ENCODE measurements around the gene EWSR1. TPM values are rescaled to one million over a fixed set of nuclear protein-coding genes. Genes with fewer than 3 reads are reported as not detected.

The EWSR1 gene
- total and polyA plus RNA-seq, 2 experiments from 2014 or later, result 391 to 427 TPM

DNA sequence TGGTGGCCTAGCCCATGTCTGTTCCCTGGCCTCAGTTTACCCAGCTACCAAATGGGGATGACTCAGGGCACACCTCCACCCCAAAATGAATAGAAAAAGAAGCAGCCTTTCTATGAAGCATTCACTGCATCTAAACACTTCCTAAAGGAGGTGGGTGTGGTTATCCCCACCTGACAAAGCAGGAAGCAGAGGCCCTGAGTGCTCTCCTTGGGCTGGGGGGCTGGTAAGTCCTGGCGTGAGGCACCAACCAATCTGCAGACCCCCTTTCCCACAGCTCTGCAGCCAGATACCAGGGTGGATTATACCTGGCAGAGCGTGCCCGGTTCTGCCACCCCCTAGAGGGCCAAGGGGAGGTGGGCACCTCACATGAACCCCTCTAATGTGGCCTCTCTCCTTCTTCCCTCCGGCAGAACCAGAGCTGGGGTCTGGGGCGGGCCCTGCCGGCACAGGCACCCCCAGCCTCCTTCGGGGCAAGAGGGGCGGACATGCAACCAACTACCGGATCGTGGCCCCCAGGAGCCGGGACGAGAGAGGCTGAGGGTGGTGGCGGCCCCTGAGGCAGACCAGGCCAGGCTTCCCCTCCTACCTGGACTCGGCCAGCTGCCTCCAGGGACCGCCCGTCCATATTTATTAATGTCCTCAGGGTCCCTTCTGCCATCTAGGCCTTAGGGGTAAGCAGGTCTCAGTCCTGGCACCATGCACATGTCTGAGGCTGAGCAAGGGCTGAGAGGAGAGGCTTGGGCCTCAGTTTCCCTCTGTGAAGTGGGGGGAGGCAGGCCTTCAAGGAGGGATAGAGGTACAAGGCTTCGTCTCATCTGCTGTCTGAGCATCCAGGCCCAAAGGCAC is 9.4 kb upstream of the EWSR1 start:
- Histone ChIP-seq H3K36me3 (ENCODE audit: insufficient read depth) (no peaks in the 10 kb centered on the region), H3K9me2 (ENCODE audit: insufficient read depth) (no peaks in the 10 kb centered on the region), H3K27me3 (ENCODE audit: insufficient read depth) (no peaks in the 10 kb centered on the region), H3K27ac (ENCODE audit: low read depth) (no peak overlapping the region), H2AFZ (no peak overlapping the region), H4K20me1 (replicated peaks; ENCODE audit: insufficient read depth) (no peaks in the 10 kb centered on the region), H3K4me2 (no peak overlapping the region), H3K4me1 (ENCODE audit: insufficient read depth) (peaks cover 5% of the 10 kb centered on the region; the same call in 1 of the 2 replicates), H3K79me2 (replicated peaks; ENCODE audit: insufficient read depth) (no peaks in the 10 kb centered on the region), H3K4me3 (no peak overlapping the region), H3F3A (replicated peaks; ENCODE audit: low read depth) (no peaks in the 10 kb centered on the region)
- peaks cover 13% of the 10 kb centered on the region for H3K27me3 Mint-ChIP-seq (ENCODE audit: insufficient read depth, low read depth, poor library complexity)
- H3K9me3 Mint-ChIP-seq, result no peaks in the 10 kb centered on the region
- peaks cover 13% of the 10 kb centered on the region for H3K36me3 Mint-ChIP-seq (ENCODE audit: low read depth)
- H3K4me1 Mint-ChIP-seq, result no peaks in the 10 kb centered on the region; the same call in 2 of the 3 replicates
- H3K4me3 Mint-ChIP-seq, result no peak overlapping the region
- no peak for DNase-seq (ENCODE audit: low spot score)
- ATAC-seq, result no peak
- no peak overlapping the region; the same call in 1 of the 2 replicates for H3K27ac Mint-ChIP-seq
- TF ChIP-seq, protein P1, sequence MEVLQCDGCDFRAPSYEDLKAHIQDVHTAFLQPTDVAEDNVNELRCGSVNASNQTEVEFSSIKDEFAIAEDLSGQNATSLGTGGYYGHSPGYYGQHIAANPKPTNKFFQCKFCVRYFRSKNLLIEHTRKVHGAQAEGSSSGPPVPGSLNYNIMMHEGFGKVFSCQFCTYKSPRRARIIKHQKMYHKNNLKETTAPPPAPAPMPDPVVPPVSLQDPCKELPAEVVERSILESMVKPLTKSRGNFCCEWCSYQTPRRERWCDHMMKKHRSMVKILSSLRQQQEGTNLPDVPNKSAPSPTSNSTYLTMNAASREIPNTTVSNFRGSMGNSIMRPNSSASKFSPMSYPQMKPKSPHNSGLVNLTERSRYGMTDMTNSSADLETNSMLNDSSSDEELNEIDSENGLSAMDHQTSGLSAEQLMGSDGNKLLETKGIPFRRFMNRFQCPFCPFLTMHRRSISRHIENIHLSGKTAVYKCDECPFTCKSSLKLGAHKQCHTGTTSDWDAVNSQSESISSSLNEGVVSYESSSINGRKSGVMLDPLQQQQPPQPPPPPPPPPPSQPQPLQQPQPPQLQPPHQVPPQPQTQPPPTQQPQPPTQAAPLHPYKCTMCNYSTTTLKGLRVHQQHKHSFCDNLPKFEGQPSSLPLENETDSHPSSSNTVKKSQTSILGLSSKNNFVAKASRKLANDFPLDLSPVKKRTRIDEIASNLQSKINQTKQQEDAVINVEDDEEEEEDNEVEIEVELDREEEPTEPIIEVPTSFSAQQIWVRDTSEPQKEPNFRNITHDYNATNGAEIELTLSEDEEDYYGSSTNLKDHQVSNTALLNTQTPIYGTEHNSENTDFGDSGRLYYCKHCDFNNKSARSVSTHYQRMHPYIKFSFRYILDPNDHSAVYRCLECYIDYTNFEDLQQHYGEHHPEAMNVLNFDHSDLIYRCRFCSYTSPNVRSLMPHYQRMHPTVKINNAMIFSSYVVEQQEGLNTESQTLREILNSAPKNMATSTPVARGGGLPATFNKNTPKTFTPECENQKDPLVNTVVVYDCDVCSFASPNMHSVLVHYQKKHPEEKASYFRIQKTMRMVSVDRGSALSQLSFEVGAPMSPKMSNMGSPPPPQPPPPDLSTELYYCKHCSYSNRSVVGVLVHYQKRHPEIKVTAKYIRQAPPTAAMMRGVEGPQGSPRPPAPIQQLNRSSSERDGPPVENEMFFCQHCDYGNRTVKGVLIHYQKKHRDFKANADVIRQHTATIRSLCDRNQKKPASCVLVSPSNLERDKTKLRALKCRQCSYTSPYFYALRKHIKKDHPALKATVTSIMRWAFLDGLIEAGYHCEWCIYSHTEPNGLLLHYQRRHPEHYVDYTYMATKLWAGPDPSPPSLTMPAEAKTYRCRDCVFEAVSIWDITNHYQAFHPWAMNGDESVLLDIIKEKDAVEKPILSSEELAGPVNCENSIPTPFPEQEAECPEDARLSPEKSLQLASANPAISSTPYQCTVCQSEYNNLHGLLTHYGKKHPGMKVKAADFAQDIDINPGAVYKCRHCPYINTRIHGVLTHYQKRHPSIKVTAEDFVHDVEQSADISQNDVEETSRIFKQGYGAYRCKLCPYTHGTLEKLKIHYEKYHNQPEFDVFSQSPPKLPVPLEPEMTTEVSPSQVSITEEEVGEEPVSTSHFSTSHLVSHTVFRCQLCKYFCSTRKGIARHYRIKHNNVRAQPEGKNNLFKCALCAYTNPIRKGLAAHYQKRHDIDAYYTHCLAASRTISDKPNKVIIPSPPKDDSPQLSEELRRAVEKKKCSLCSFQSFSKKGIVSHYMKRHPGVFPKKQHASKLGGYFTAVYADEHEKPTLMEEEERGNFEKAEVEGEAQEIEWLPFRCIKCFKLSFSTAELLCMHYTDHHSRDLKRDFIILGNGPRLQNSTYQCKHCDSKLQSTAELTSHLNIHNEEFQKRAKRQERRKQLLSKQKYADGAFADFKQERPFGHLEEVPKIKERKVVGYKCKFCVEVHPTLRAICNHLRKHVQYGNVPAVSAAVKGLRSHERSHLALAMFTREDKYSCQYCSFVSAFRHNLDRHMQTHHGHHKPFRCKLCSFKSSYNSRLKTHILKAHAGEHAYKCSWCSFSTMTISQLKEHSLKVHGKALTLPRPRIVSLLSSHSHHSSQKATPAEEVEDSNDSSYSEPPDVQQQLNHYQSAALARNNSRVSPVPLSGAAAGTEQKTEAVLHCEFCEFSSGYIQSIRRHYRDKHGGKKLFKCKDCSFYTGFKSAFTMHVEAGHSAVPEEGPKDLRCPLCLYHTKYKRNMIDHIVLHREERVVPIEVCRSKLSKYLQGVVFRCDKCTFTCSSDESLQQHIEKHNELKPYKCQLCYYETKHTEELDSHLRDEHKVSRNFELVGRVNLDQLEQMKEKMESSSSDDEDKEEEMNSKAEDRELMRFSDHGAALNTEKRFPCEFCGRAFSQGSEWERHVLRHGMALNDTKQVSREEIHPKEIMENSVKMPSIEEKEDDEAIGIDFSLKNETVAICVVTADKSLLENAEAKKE (CRISPR knock-in tag; IDR thresholded peaks at IDR 0.05), result no peak
- TF ChIP-seq NANOG (IDR thresholded peaks at IDR 0.05; ENCODE audit: borderline replicate concordance) (no peak), ZNF114 (CRISPR knock-in tag; IDR thresholded peaks at IDR 0.05) (no peak), ZNF331 (CRISPR knock-in tag; IDR thresholded peaks at IDR 0.05; ENCODE audit: low read depth) (no peak), JUNB (IDR thresholded peaks at IDR 0.05; ENCODE audit: unreplicated experiment) (no peak), CREB1 (CRISPR knock-in tag; IDR thresholded peaks at IDR 0.05; ENCODE audit: low read depth) (no peak), STAT1 (IDR thresholded peaks at IDR 0.05; ENCODE audit: unreplicated experiment) (no peak), POLR2AphosphoS5 (IDR thresholded peaks at IDR 0.05; ENCODE audit: low read depth) (no peak), EZH2 (IDR thresholded peaks at IDR 0.05; ENCODE audit: low read depth, unreplicated experiment) (no peak)
- TF ChIP-seq, protein P2, sequence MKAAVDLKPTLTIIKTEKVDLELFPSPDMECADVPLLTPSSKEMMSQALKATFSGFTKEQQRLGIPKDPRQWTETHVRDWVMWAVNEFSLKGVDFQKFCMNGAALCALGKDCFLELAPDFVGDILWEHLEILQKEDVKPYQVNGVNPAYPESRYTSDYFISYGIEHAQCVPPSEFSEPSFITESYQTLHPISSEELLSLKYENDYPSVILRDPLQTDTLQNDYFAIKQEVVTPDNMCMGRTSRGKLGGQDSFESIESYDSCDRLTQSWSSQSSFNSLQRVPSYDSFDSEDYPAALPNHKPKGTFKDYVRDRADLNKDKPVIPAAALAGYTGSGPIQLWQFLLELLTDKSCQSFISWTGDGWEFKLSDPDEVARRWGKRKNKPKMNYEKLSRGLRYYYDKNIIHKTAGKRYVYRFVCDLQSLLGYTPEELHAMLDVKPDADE (IDR thresholded peaks at IDR 0.05), result no peak
- TF ChIP-seq, protein P3, sequence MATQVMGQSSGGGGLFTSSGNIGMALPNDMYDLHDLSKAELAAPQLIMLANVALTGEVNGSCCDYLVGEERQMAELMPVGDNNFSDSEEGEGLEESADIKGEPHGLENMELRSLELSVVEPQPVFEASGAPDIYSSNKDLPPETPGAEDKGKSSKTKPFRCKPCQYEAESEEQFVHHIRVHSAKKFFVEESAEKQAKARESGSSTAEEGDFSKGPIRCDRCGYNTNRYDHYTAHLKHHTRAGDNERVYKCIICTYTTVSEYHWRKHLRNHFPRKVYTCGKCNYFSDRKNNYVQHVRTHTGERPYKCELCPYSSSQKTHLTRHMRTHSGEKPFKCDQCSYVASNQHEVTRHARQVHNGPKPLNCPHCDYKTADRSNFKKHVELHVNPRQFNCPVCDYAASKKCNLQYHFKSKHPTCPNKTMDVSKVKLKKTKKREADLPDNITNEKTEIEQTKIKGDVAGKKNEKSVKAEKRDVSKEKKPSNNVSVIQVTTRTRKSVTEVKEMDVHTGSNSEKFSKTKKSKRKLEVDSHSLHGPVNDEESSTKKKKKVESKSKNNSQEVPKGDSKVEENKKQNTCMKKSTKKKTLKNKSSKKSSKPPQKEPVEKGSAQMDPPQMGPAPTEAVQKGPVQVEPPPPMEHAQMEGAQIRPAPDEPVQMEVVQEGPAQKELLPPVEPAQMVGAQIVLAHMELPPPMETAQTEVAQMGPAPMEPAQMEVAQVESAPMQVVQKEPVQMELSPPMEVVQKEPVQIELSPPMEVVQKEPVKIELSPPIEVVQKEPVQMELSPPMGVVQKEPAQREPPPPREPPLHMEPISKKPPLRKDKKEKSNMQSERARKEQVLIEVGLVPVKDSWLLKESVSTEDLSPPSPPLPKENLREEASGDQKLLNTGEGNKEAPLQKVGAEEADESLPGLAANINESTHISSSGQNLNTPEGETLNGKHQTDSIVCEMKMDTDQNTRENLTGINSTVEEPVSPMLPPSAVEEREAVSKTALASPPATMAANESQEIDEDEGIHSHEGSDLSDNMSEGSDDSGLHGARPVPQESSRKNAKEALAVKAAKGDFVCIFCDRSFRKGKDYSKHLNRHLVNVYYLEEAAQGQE (IDR thresholded peaks at IDR 0.05; ENCODE audit: unreplicated experiment), result no peak
- TF ChIP-seq, protein P4, sequence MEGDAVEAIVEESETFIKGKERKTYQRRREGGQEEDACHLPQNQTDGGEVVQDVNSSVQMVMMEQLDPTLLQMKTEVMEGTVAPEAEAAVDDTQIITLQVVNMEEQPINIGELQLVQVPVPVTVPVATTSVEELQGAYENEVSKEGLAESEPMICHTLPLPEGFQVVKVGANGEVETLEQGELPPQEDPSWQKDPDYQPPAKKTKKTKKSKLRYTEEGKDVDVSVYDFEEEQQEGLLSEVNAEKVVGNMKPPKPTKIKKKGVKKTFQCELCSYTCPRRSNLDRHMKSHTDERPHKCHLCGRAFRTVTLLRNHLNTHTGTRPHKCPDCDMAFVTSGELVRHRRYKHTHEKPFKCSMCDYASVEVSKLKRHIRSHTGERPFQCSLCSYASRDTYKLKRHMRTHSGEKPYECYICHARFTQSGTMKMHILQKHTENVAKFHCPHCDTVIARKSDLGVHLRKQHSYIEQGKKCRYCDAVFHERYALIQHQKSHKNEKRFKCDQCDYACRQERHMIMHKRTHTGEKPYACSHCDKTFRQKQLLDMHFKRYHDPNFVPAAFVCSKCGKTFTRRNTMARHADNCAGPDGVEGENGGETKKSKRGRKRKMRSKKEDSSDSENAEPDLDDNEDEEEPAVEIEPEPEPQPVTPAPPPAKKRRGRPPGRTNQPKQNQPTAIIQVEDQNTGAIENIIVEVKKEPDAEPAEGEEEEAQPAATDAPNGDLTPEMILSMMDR (conservative IDR thresholded peaks at IDR 0.05; ENCODE audit: low read depth in 2 of 2), result no peak

All from GM23338 (cell line).